ENCODE results near the gene CBLIF.

The CBLIF gene

GRCh38 chr11:59877325-59877724, 32.0 kb upstream of the CBLIF start:
- Histone ChIP-seq H3K4me3 (ENCODE audit: low read depth in 1 of 2, low read length in 2 of 2) (no peak overlapping the region), H3K9ac (ENCODE audit: low read depth, low read length) (no peak overlapping the region), H3K4me1 (ENCODE audit: insufficient read depth, low read length) (no peaks in the 10 kb centered on the region), H3K79me2 (ENCODE audit: insufficient read depth, low read length) (no peaks in the 10 kb centered on the region), H3K27ac (ENCODE audit: low read length) (no peak overlapping the region), H2AFZ (ENCODE audit: low read depth, low read length) (no peak overlapping the region), H3K36me3 (ENCODE audit: insufficient read depth, low read length) (no peaks in the 10 kb centered on the region), H3K9me3 (ENCODE audit: insufficient read depth, low read length, severe bottlenecking) (no peaks in the 10 kb centered on the region), H4K20me1 (ENCODE audit: insufficient read depth, low read length) (no peaks in the 10 kb centered on the region), H3K4me2 (ENCODE audit: insufficient read depth, low read length) (no peak overlapping the region), H3K27me3 (ENCODE audit: insufficient read depth, low read length, poor library complexity) (no peaks in the 10 kb centered on the region)
- ATAC-seq (ENCODE audit: insufficient read depth, low read depth) (no peak), DNase-seq (no peak)
- no peak for TF ChIP-seq EZH2 (IDR thresholded peaks at IDR 0.05; ENCODE audit: borderline replicate concordance, low read depth, low read length, severe bottlenecking)
- TF ChIP-seq CTCF (IDR thresholded peaks at IDR 0.05; ENCODE audit: borderline replicate concordance, extremely low read depth, low read length, poor library complexity, severe bottlenecking): no peak

GRCh38 chr11:59875856-59876519, 30.7 kb upstream of the CBLIF start:
- no peaks in the 10 kb centered on the region for H3K36me3 ChIP-seq (ENCODE audit: insufficient read depth, low read length)
- H3K27ac ChIP-seq (ENCODE audit: low read length): no peak overlapping the region
- H3K4me1 ChIP-seq (ENCODE audit: insufficient read depth, low read length): no peaks in the 10 kb centered on the region
- no peak overlapping the region for H3K4me2 ChIP-seq (ENCODE audit: insufficient read depth, low read length)
- no peak for ATAC-seq (ENCODE audit: insufficient read depth, low read depth)
- H3K4me3 ChIP-seq (ENCODE audit: low read depth in 1 of 2, low read length in 2 of 2): no peak overlapping the region
- no peaks in the 10 kb centered on the region for H3K79me2 ChIP-seq (ENCODE audit: insufficient read depth, low read length)
- DNase-seq: no peak
- H4K20me1 ChIP-seq (ENCODE audit: insufficient read depth, low read length): no peaks in the 10 kb centered on the region
- no peaks in the 10 kb centered on the region for H3K27me3 ChIP-seq (ENCODE audit: insufficient read depth, low read length, poor library complexity)
- no peak overlapping the region for H2AFZ ChIP-seq (ENCODE audit: low read depth, low read length)
- H3K9ac ChIP-seq (ENCODE audit: low read depth, low read length): no peak overlapping the region
- TF ChIP-seq CTCF (IDR thresholded peaks at IDR 0.05; ENCODE audit: borderline replicate concordance, extremely low read depth, low read length, poor library complexity, severe bottlenecking) (no peak), EZH2 (IDR thresholded peaks at IDR 0.05; ENCODE audit: borderline replicate concordance, low read depth, low read length, severe bottlenecking) (no peak)
- H3K9me3 ChIP-seq (ENCODE audit: insufficient read depth, low read length, severe bottlenecking): no peaks in the 10 kb centered on the region

GRCh38 chr11:59872076-59872475, 26.8 kb upstream of the CBLIF start:
- no peaks in the 10 kb centered on the region for H3K36me3 ChIP-seq (ENCODE audit: insufficient read depth, low read length)
- H3K27me3 ChIP-seq (ENCODE audit: insufficient read depth, low read length, poor library complexity): no peaks in the 10 kb centered on the region
- DNase-seq: no peak
- no peak overlapping the region for H3K4me3 ChIP-seq (ENCODE audit: low read depth in 1 of 2, low read length in 2 of 2)
- peaks cover 3% of the 10 kb centered on the region for H3K9me3 ChIP-seq (ENCODE audit: insufficient read depth, low read length, severe bottlenecking)
- no peaks in the 10 kb centered on the region for H3K4me1 ChIP-seq (ENCODE audit: insufficient read depth, low read length)
- H4K20me1 ChIP-seq (ENCODE audit: insufficient read depth, low read length): no peaks in the 10 kb centered on the region
- no peak overlapping the region for H3K27ac ChIP-seq (ENCODE audit: low read length)
- no peak overlapping the region for H3K9ac ChIP-seq (ENCODE audit: low read depth, low read length)
- no peak overlapping the region for H3K4me2 ChIP-seq (ENCODE audit: insufficient read depth, low read length)
- TF ChIP-seq CTCF (IDR thresholded peaks at IDR 0.05; ENCODE audit: borderline replicate concordance, extremely low read depth, low read length, poor library complexity, severe bottlenecking) (no peak), EZH2 (IDR thresholded peaks at IDR 0.05; ENCODE audit: borderline replicate concordance, low read depth, low read length, severe bottlenecking) (no peak)
- H3K79me2 ChIP-seq (ENCODE audit: insufficient read depth, low read length): no peaks in the 10 kb centered on the region
- ATAC-seq (ENCODE audit: insufficient read depth, low read depth): no peak
- H2AFZ ChIP-seq (ENCODE audit: low read depth, low read length): no peak overlapping the region

All from DND-41 (cell line).